HG03064 (cell line): Measurements from ENCODE around the gene SULT1A2.
"Not testable (repeated sequence)": the region's sequence is repeated elsewhere in the genome, so short reads cannot be mapped to it uniquely, and the experiment has no call there.

Source experiments
- ATAC-seq: cut with Tn5 transposase; IDR thresholded peaks from one replicate; pipeline ENCODE4 v1.9.1; 2021; ENCODE audit warnings: low read depth; ENCODE audit not compliant: unreplicated experiment

The SULT1A2 gene

DNA sequence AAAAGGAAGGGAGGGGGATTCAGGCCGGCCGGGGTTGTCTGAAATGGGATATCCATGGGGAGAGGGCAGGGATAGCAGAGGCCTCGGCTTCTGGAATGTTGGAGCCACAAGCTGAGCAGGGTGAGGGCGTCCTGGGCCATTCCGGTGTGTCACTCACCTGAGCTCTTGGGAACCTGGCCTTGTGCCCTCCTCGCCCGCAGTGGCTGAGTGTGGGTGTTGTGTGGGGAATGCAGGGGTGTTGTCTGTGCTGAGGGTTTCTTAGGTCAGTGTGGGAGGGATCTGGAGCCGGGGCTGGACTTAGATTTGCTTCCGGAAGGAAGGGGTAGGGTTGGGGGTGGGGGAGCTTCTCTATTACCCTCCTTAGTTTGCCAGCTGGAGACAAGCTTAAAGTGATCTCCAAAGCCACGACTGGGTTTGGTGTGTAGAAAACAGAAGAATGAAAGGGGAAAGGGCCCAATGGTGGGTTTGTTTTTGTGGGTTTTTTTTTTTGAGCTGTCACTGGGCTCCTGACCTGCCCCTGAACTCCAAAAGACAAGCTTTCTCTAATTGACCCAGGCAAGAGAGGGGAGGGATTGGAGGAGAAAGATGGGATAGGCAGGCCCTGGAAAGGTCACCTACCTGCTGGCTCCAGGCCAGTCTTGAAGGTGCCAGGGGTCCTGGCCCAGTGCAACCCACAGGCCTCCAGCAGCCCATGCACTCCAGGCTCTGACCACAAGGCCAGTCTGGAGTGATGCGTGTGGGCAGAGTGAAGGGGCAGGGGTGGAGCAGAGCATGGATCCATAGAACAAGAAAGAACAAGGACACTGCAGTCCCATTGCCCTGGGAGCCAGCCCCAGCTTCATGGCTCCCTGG, at the start of gene SULT1A2:
Gene SULT1A2 (minus strand): TSS at position 211 of the 852 bp plus-strand sequence. CDS start 1,120 bp downstream, outside the sequence.
- no peak for ATAC-seq

DNA sequence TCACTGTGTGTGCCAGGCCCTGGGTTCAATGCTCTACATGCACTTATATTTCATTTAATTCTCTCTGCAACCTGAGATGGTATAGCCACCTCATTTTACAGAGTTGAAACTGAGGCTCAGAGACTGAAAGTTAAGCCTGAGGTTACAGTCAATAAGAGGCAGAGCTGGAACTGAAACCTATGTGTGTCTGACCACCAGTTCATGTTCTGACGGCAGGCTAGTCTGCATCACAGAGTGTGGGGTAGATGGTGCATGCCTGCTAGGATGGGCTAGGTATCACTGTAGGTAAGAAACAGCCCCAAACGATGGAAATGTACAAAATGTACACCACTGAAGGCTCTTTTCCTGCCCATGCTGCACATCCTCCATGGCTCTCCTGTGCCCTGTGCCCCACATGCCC, 43.1 kb upstream of the SULT1A2 start:
- not testable (repeated sequence) for ATAC-seq

DNA sequence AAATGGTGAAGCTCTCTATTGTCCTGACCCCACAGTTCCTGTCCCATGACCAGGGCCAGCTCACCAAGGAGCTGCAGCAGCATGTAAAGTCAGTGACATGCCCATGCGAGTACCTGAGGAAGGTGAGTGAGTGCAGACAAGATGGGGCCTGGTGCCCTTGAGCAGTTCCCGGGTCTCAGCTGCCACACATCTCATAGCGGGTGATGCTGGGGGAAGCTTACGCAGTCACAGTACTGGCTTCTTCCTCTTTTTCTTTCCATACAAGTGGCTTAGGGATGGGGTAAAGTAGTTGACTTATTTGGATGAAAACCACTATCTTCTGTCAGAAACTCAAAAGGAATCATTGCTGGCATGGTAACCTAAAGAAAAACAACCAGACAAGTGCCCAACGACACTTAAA, 41.5 kb upstream of the SULT1A2 start:
- ATAC-seq, result not testable (repeated sequence)

DNA sequence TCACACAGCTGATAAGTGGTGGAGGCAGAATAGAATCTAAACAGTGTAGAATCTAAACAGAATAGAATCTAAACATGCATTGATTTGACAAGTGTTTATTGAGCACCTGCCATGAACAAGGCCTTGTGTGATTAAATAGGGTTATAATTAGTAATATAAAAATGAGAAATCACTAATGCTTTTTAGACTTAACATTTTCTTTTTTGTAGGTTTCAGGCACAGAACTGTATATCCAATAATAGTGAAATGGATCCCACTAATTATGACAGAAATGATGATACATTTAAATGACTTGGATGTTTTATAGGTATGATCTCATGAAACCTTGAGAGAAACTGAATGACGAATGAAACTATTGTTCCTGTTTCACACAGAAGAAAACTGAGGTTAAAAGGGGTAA, 40.9 kb upstream of the SULT1A2 start, which contains the start of gene NPIPB8:
Gene NPIPB8 (plus strand): TSS at position 301 of the 400 bp plus-strand sequence. CDS start 296 bp downstream, outside the sequence.
- not testable (repeated sequence) for ATAC-seq

DNA sequence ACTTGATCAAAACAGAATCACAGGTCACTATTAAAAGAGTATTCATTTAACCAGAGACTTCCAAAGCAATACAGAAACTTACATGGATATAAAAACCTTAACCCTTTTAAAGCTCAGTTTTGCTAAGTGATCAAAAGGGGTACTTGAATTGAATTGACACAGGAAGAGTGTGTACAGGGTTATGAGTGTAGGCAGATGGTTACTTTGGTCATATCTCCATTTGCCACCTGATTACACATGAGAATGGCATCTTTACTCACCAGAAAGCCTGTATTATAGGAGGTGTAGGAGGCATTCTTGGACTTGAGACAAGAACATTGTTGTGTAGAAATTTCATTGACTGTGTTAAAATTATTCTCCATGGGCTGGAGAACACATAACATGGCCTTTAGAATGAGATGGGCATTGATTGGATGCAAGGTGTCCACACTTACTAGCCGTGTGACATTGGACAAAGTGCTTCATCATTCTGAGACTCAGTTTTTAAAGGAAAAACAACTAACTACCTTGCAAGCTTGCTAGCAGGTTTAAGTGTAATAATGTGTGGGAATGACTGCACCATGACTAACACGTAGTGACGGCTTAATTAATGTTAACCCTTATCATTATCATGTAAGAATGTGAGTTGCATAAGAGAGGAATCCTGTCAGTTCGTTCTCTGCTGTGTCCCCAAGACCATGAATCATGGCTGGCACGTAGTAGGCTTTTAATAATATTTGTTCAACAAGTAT, 39.4 kb upstream of the SULT1A2 start:
- ATAC-seq, result not testable (repeated sequence)

DNA sequence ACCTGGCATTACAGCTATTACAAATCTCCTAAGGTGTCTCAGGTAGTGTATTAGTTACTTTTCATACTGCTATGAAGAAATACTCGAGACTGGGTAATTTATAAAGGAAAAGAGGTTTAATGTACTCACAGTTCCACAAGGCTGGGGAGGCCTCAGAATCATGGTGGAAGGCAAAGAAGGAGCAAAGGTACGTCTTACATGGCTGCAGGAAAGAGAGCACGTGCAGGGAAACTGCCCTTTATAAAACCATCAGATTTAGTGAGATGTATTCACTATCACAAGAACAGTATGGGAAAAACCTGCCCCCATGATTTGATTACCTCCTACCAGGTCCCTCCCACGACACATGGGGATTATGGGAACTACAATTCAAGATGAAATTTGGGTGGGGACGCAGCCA, 34.1 kb upstream of the SULT1A2 start:
- not testable (repeated sequence) for ATAC-seq

DNA sequence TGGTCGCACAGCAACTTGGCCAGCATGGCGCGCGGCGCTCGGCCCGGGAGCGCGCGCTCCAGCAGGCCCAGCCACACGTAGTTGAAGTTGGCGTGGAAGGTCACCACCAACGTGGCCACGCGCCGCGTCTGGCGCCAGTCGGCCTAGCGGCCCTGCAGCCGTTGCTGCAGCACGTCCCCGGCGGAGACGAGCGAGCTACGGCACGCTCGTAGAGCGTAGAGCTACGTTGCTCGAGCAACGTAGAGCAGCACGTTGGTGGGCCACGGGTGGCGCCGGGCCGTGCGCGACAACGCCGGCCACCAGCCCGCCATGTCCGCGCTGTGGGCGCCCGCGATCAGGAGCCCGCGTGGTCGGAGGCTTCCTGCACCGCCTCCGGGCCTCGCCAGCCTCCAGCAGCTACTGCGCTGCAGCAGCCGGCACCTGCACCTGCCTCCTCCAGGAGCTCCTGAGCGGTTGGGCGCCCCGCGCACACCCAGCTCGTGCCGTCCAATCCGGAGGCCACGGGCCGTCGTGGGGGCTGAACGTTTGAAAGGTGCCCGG, 26.4 kb upstream of the SULT1A2 start:
- ATAC-seq, result no peak

DNA sequence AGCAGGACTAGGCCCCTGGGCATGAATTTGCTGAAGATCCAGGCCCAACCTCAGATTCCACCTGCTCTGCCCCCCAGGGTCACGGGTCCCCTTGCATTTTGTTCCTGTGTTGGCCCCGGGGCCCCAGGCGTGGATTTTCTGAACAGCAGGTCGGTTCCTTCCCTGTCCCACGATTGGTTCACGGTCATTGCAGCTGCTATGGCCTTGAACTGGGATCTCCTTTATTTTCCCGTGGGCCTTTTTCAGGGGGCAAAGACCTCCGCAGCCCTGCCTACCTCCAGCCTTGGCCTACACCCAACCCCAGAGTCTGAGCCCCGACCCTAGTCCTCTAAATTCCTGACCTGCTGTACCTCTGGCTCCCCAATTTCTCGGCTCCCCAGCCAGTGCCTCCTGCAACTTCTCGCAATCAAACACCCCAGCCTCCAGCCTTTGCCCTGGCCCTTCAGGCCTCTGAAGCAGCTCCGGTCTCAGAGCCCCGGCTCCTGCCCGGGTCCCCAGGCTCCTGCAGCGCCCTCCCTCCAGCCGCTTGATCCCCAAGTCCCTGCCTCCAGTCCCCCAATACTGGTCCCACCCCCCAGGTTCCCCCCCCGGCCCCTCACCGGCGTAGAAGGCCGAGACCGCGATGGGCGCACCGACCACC, 25.8 kb upstream of the SULT1A2 start:
- ATAC-seq, result not testable (repeated sequence)

DNA sequence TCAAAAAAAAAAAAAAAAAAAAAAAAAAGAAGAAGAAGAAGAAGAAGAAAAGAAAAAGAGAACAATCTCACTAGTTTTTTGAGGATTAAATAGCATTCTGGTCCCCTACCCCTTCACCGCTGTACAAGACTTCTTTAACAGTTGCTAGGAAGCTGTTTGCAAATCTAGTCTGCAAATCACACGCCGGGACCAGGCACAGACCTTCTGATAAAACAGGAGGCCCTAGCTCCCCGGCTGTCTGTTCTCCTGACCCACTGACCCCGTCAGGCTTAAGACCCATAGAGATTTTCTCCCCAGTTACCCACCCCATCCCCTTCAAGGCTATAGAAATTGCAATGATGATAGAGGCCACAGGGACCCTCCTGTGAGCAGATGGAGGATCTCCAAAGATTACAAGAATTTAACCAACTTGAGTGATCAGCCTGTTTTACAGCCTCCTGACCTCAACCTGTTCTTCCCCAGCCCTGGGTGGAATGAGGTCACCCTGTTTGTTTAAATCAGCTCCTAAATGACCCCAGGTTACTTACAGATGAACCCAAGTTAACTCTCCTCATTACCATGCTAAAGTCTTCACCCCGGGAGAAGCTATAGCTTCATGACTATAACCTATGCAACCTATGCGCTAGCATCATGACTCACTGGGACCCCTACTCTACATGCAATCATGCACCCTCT, 24.8 kb upstream of the SULT1A2 start:
- no peak for ATAC-seq

DNA sequence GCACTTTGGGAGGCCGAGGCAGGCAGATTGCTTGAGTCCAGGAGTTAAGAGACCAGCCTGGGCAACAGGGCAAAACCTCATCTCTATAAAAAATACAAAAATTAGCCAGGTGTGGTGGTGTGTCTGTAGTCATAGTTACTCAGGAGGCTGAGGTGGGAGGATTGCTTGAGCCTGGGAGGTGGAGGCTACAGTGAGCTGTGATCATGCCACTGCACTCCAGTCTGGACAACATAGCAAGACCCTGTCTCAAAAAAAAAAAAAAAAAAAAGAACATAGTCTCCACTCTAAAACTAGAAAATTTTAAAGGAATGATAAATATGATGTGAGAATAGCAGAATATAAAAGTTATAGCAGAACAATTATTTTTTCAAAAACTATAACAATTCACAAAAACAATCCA, 23.5 kb upstream of the SULT1A2 start:
- ATAC-seq, result not testable (repeated sequence)

DNA sequence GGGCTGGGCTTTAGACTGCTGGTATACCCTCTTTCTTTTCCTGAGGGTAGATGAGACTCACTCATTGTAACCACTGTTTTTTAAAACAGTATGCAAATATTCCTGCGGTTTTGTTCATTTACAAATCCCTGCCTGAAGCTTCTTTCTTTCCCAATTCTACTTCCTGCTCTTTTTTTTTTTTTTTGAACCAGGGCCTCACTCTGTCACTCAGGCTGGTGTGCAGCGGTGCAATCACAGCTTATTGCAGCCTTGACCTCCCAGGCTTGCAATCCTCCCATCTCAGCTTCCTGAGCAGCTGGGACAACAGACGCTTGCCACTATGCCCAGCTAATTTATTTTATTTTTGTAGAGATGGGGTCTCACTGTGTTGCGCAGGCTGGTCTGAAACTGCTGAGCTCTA, 21.0 kb upstream of the SULT1A2 start:
- no peak for ATAC-seq

DNA sequence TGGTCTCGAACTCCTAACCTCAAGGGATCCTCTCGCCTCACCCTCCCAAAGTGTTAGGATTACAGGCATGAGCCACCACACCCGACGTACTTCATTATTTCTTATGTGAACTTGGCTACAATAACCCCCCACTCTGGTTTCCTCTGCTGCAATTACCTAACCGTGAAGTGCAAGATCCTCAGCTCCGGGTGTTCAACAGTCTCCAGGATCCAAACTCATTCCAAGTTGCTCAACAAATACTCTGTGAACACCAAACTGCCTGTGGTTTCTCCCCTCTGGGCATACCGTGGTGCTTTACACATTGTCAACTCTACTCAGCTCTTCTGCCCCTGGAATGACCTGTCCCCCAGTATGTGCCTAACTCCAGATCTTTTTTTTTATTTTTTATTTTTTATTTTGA, 19.8 kb upstream of the SULT1A2 start:
- ATAC-seq, result no peak

DNA sequence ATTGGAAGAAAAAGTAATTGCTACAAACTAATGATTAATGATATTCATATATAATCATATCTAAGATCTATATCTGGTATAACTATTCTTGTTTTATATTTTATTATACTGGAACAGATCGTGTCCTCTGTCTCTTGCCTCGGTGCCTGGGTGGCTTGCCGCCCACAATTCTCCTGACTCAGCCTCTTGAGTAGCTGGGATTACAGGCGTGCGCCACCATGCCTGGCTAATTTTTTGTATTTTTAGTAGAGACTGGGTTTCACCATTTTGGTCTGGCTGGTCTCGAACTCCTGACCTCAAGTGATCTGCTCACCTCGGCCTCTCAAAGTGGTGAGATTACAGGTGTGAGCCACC, 19.4 kb upstream of the SULT1A2 start:
- not testable (repeated sequence) for ATAC-seq

DNA sequence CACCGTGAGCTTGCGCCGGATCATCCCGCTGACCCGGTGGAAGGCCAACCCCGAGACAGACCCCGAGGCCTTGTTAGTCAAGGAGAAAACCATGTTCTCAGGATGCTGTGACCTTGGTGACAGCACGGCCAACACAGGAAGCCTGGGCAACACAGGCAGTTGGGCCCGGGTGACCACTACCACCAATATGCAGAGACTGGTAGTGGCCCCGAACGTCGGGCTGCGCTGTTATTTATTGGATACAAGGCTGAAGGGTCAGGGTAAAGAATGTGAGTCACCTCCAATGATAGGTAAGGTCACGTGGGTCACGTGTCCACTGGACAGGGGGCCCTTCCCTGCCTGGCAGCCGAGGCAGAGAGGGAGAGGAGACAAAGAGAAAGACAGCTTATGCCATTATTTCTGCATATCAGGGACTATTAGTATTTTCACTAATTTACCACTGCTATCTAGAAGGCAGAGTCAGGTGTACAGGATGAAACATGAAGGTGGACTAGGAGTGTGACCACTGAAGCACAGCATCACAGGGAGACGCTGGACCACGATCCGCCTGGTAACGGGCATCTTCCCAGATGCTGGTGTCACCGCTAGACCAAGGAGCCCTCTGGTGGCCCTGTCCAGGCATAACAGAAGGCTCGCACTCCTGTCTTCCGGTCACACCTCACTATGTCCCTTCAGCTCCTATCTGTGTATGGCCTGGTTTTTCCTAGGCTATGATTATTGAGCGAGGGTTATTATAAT, 18.8 kb upstream of the SULT1A2 start:
- not testable (repeated sequence) for ATAC-seq

DNA sequence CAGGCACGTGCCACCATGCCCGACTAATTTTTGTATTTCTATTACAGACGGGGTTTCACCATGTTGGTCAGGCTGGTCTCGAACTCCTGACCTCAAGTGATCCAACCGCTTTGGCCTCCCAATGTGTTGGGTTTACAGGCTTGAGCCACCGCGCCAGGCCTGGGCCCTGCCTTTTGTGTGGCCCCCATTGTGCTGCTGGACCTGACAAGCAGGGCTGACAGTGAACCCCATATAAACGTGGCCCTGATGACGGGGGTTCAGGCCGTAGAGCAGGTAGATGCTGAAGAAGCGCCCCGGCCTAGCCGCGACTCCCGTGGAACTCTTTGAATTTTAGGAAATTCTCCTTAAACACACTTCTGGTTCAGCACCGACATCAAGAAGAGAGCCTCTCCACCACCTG, 17.7 kb upstream of the SULT1A2 start:
- ATAC-seq, result not testable (repeated sequence)

DNA sequence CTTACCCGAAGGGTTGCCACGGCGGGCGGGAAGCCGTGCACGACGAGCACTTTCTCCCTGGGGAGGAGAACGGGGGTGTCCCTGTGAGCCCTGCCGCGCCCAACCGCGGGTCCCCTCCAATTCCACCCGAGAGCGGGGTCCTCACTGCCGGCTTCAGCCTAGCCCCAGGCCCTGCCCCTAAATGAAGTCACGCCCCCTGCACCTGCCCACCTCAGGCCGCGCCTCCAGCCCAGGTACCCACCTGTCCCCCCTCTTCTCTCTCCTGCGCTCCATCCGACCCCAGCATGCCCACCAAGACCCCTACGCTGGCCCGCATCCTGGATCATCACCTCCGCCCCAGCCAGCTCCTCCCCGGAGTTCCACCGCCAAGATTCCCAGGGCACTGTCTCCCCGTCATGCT, 17.1 kb upstream of the SULT1A2 start:
- not testable (repeated sequence) for ATAC-seq

DNA sequence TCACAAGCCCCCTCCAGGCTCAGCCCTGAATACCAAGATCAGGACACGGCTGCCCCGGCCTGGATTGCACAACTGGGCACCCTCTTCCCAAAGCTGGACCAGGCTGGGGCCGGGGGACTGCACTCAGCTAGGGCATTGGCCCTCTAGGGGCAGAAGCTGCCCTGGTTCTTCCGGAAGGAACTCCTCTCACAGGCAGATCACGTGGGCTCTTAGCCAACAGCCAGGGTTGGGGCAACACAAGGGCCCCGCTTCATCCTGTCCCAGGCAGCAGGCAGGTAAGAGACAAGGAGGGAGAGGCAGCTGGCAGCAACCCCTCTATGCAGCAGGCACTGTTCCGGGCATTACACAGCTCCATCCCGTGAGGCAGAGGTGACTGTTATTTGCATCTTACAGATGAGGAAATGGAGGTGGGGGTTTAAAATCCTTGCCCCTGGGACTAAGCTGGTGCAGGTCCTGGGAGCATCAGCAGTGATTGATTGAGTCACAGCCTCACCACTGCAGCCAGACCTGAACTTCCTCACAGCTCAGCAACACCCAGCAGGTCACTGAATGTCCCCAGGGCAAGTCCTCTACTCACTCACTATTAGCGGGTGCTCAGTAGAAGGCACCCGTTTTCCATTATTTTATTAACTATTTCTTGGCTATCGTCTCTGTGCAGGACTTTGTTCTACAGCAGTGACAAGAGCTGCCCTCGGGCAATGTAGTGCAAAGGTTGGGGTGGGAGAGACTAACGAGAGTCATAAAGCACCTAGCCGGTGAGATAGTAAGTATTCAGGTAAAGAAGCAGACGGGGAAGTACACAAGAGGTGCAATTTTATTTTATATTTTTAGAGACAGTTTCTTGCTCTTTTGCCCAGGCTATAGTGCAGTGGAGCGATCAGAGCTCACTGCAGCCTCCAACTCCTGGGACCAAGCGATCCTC, 15.8 kb upstream of the SULT1A2 start:
- ATAC-seq, result not testable (repeated sequence)

DNA sequence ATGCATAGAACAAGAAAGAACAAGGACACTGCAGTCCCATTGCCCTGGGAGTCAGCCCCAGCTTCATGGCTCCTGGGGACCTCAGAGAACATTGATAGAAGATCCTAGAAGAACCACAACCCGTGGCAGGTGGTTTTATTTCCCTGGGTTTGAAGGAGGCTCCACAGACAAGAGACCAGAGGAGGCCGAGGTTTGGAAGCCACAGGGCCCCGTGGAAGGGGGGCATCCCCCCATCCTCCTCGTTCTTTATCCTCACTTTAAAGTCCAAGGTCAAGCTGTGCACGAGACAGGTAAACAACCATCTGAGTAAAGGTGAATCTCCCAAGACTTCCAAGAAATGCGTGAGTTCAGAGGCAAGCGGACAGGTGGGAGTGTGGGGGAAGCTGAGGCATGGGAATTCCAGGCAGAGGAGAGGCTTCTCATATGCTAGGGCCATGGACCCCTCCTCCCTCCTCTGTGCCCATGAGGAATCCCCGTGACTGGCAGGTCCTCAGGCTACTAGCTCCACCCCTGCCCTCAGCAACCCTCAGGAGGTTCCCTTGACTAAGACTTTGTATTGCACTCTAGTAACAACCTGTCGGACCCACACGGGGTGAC, 13.8 kb upstream of the SULT1A2 start:
- no peak for ATAC-seq
